Measurements from ENCODE around the gene DOCK3.

DOCK3 gene

DNA sequence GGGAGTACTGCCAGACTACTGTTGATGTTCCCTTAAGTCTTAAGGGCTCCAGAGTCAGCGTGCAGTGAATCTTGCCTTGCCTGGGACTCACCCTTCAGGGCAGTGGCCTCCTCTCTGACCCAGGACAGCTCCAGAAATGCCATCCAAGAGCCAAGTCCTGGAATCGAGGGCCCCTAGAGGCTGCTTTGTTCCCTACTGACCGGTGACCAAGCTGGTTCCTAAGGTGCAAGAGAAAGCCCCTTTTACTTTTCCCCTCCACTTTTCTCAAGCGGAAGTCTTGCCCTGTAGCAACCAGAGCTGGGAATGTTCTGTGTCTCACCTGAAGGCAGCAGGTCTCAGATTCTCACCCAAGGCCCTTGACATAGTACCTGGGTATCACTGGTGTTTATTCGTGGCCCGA, 238.0 kb downstream of the DOCK3 start:
- no peak for TF ChIP-seq FOXP2 (optimal IDR thresholded peaks at IDR 0.05; ENCODE audit: borderline replicate concordance, extremely low read depth, extremely low read length, insufficient read depth)
- no peak for TF ChIP-seq SIN3A (IDR thresholded peaks at IDR 0.05; ENCODE audit: borderline replicate concordance, insufficient read depth, low read length)
- TF ChIP-seq POLR2AphosphoS5 (IDR thresholded peaks at IDR 0.05; ENCODE audit: low read depth, low read length), result no peak
- TF ChIP-seq TAF1 (IDR thresholded peaks at IDR 0.05; ENCODE audit: borderline replicate concordance, insufficient read depth, low read length), result no peak
- TF ChIP-seq, protein P1, sequence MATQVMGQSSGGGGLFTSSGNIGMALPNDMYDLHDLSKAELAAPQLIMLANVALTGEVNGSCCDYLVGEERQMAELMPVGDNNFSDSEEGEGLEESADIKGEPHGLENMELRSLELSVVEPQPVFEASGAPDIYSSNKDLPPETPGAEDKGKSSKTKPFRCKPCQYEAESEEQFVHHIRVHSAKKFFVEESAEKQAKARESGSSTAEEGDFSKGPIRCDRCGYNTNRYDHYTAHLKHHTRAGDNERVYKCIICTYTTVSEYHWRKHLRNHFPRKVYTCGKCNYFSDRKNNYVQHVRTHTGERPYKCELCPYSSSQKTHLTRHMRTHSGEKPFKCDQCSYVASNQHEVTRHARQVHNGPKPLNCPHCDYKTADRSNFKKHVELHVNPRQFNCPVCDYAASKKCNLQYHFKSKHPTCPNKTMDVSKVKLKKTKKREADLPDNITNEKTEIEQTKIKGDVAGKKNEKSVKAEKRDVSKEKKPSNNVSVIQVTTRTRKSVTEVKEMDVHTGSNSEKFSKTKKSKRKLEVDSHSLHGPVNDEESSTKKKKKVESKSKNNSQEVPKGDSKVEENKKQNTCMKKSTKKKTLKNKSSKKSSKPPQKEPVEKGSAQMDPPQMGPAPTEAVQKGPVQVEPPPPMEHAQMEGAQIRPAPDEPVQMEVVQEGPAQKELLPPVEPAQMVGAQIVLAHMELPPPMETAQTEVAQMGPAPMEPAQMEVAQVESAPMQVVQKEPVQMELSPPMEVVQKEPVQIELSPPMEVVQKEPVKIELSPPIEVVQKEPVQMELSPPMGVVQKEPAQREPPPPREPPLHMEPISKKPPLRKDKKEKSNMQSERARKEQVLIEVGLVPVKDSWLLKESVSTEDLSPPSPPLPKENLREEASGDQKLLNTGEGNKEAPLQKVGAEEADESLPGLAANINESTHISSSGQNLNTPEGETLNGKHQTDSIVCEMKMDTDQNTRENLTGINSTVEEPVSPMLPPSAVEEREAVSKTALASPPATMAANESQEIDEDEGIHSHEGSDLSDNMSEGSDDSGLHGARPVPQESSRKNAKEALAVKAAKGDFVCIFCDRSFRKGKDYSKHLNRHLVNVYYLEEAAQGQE (IDR thresholded peaks at IDR 0.05; ENCODE audit: insufficient read depth in 1 of 2, low read depth in 2 of 2, low read length in 2 of 2), result no peak

DNA sequence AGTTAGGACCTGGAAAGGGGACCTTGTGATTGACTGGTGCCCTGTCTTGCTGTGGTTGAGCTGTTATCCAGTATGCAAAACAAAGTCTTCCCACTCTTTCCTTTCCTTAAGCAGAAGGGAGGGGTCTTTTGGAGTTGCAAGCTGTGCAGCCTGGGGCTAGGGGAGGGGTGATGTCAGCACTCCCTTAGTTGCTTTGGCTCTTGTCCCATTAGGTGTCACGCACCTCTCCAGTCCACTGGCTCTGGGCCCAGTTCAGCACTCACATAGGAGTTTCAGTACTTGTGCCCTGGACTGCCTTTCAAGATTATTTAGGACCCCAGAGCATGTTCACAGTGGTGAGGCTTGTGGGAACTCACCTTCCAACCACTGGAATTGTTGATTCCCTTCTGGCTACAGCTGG, 238.5 kb downstream of the DOCK3 start:
- TF ChIP-seq FOXP2 (optimal IDR thresholded peaks at IDR 0.05; ENCODE audit: borderline replicate concordance, extremely low read depth, extremely low read length, insufficient read depth) (no peak), TAF1 (IDR thresholded peaks at IDR 0.05; ENCODE audit: borderline replicate concordance, insufficient read depth, low read length) (no peak), SIN3A (IDR thresholded peaks at IDR 0.05; ENCODE audit: borderline replicate concordance, insufficient read depth, low read length) (no peak), POLR2AphosphoS5 (IDR thresholded peaks at IDR 0.05; ENCODE audit: low read depth, low read length) (no peak)
- TF ChIP-seq, protein P1 (IDR thresholded peaks at IDR 0.05; ENCODE audit: insufficient read depth in 1 of 2, low read depth in 2 of 2, low read length in 2 of 2), result no peak

DNA sequence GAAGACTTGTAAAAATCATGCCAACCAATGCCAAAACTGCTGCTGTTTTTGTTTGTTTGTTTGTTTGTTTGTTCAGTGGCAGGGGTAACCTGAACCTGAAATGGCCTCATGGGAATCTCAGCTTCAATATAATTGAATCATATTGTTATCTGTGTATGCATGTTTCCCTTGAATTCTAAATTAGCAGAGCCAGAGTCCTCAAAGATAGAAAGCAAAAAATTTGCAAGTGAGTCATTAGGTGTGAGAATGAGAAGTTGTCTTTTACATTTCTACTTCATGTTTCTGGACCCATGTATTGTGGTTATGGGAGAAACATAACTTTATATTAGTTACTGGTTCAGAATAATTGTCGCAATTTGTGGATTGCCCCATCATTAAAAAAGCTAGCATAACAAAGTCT, 249.2 kb downstream of the DOCK3 start:
- TF ChIP-seq FOXP2 (optimal IDR thresholded peaks at IDR 0.05; ENCODE audit: borderline replicate concordance, extremely low read depth, extremely low read length, insufficient read depth) (no peak), POLR2AphosphoS5 (IDR thresholded peaks at IDR 0.05; ENCODE audit: low read depth, low read length) (no peak), SIN3A (IDR thresholded peaks at IDR 0.05; ENCODE audit: borderline replicate concordance, insufficient read depth, low read length) (no peak), TAF1 (IDR thresholded peaks at IDR 0.05; ENCODE audit: borderline replicate concordance, insufficient read depth, low read length) (no peak)
- TF ChIP-seq, protein P1 (IDR thresholded peaks at IDR 0.05; ENCODE audit: insufficient read depth in 1 of 2, low read depth in 2 of 2, low read length in 2 of 2), result no peak

DNA sequence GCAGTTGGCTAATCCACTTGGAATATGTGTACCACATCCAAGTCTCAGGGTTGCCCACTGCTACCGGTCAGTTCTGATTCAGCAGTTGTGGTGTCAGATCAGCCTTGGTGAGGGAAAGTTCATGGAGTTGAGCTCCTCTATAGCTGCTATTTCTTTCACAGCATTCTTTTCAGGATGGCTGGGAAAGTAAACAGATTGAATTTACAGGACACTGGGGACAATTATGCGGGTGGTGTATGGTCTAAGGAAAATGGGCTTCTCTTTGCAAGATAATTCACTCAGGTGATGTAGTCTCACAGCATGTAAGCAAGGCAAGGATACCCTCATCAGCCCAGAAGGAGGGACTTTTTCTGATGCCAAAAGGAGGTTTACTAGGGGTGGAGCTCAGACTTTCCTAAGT, 249.9 kb downstream of the DOCK3 start:
- TF ChIP-seq FOXP2 (optimal IDR thresholded peaks at IDR 0.05; ENCODE audit: borderline replicate concordance, extremely low read depth, extremely low read length, insufficient read depth) (no peak), SIN3A (IDR thresholded peaks at IDR 0.05; ENCODE audit: borderline replicate concordance, insufficient read depth, low read length) (no peak), POLR2AphosphoS5 (IDR thresholded peaks at IDR 0.05; ENCODE audit: low read depth, low read length) (no peak), TAF1 (IDR thresholded peaks at IDR 0.05; ENCODE audit: borderline replicate concordance, insufficient read depth, low read length) (no peak)
- TF ChIP-seq, protein P1 (IDR thresholded peaks at IDR 0.05; ENCODE audit: insufficient read depth in 1 of 2, low read depth in 2 of 2, low read length in 2 of 2), result no peak

DNA sequence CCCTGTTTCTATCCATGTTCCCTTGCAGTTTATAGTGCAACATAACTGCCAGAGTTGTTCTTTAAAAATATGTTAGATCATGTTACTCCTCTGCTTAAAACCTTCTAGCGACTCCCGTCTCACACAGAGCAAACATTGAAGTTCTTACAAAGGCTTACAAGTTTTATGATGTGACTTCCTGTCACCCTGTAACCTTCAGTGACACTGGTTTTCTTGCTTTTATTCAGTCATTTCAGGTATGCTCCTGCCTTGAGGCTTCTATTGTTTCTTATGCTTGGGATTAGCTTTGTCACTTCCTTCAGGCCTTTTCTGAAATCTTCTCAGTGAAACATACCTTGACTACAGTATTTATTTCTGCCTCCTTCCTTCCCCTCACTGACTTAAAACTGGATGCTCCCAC, 252.1 kb downstream of the DOCK3 start:
- TF ChIP-seq SIN3A (IDR thresholded peaks at IDR 0.05; ENCODE audit: borderline replicate concordance, insufficient read depth, low read length) (no peak), FOXP2 (optimal IDR thresholded peaks at IDR 0.05; ENCODE audit: borderline replicate concordance, extremely low read depth, extremely low read length, insufficient read depth) (no peak), TAF1 (IDR thresholded peaks at IDR 0.05; ENCODE audit: borderline replicate concordance, insufficient read depth, low read length) (no peak), POLR2AphosphoS5 (IDR thresholded peaks at IDR 0.05; ENCODE audit: low read depth, low read length) (no peak)
- TF ChIP-seq, protein P1 (IDR thresholded peaks at IDR 0.05; ENCODE audit: insufficient read depth in 1 of 2, low read depth in 2 of 2, low read length in 2 of 2), result no peak

Measured in PFSK-1 (cell line).